GM21723 (cell line): ENCODE measurements around the gene FGF12.

ENCODE experiments used
- ATAC-seq: cut with Tn5 transposase; IDR thresholded peaks from one replicate; pipeline ENCODE4 v1.9.1; 2021; ENCODE audit warnings: mild to moderate bottlenecking, moderate library complexity; ENCODE audit not compliant: unreplicated experiment

FGF12 gene

DNA sequence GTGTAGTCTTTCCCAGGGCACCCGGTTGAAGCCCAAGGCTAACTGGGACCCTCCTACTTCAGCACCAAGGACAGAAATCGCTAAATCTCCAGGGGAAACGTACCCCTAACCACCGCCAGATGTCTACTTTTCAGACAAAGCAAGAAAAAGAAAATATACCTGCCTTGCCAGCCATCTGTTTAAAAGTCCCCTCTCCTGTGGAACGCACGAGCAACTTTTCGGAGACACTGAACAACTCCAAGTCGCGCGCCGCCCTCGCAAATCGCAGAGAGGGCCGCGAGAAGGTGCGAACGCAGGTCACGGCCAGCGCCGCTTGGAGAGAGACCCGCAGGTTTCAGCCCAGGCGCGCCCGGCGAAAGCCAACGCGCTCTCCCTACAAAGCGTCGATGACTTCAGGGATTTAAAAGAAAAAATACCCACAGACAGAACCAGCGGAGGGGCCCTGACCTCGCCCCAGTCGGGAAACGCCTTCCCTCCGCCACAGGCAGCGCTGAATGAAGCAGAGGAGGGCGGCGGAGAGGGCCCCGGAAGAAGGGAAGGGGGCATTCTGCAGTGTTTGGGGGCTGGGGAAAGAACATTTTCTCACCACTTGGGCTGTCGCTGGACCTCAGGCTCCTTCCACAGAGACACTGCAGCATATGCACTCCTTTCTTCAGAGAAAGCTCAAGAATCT lies 213.1 kb downstream of the FGF12 start:
- no peak for ATAC-seq

DNA sequence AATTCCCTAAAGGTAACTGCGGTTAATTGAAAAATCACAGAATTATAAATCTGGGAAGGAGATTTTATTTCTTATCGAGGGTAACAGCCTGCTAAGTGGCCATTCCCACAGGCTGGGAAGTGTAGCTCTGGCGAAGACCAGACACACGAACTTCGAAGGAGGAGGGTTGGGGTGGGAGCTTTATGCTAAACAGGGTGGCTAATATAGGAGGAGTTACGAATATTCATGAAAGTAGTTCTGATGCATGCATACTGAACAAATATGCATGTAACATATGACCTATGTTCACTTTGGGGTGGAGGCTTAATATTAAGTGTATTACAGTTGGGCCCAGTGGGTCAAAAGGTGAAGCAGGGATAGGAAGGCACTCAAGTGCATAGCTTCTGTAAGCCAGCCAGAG lies 221.6 kb downstream of the FGF12 start:
- no peak for ATAC-seq

DNA sequence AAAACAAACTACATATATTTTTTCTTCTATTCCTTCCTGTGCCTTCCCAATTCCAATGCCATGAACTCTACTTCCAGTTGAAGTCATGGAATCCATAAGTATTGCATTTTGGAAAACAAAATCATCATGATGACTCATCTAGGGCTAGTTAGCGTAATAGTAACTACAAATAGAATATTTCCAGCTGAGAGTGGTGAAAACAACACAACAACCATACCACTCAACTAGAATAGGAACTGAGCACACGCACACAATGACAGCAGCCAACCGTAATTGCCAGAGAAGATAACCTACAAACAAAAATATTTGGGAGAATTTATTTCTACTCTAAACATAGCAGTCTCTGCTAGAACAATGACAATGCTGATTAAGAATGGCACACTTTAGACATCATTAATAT lies 225.9 kb downstream of the FGF12 start:
- no peak for ATAC-seq

DNA sequence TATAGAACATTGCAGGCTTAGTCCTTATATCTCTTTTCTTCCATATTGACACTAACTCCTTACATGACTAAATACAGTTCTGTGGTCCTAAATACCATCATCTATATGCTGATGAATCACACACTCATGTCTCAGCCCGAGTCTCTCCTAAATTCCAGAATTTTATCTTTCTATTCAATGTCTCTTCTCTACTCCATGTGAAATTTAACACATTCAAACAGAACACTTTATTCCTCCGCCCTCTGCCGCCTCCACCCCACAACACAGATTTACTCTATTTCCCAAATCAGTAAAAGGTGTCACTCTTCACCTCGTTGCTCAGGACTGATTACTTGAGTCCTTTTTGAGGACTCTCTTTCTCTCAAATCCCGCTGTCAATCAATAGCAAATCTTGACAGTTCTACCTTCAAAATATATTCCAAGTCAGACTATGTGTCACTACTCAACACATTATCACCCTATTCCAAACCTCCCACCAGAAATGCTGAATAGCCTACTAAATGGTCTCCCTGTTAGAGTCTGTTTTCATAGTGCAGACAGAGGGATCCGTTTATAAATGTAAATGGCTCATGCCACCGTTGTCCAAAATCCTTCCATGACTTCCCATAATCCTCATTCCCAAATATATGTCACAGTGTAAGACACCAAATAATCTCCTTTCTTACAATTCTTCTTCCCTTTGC lies 230.3 kb downstream of the FGF12 start:
- no peak for ATAC-seq

DNA sequence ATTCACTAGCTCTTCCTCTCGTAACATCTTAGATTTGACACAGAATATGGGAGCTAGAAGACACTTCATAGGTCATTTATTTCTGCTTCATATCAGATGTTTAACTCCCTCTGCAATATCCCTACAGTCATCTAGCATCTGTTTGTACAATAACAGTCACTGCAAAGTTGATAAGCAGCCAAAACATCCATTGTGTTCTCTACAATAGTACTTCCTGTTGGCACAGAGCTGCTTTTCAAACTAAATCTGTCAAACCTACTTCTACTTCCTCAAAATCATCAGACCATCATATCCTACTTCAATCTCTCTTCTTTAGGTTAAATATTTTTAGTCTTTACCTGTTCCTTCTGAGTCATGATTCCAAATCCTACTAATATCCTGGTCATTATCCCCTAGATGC lies 233.2 kb downstream of the FGF12 start:
- ATAC-seq = peak; percentile 61

DNA sequence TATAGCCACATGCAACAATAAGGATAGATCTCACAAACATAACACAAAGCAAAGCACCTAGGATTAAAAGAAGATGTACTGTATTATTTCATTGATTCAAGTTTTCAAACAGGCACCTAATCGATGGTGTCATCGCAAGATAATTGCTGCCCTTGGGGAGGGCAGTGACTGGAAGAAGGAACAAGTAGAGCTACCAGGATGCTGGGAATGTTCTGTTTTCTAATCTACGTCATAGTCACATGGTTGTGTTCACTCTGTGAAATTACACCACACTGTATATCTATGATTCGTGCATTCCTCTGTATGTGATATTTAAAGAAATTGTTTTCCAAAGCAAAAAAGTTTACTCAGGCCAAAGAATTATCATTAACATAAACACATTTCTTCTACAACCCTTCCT lies 236.6 kb downstream of the FGF12 start:
- ATAC-seq = no peak

DNA sequence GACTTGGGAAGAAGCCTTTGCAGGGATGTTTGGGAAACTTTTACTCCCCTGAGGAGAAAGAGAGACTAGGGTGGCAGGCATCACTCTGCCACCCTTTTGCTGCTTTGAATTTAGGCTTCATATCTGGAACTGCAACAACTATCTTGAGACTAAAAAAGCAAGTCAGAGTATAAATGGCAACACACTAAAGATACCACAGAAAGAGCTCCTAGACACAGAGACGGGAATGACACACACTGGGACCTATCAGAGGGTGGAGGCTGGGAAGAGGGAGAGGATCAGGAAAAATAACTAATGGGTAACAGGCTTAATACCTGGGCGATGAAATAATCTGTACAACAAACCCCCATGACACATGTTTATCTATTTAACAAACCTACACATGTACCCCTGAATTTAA lies 237.8 kb downstream of the FGF12 start:
- ATAC-seq = no peak

DNA sequence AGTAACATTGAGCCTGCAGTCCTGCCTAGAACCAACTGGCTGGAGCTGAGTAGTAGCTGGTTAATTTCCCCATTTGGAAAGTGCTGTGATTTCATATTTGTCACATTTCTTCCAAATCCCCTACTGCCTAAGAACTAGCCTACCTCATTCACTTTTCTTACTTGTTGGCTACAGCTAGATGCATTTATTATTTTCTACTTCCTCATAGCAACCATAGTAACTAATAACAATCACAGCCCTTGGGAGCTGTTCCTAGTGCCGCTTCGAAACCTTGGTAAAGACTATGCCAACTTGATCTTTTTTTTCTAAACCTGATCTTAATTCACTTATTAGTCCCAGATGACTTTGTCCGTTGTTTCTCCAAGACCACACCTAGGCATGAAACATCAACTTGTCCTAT lies 240.3 kb downstream of the FGF12 start:
- ATAC-seq = no peak

DNA sequence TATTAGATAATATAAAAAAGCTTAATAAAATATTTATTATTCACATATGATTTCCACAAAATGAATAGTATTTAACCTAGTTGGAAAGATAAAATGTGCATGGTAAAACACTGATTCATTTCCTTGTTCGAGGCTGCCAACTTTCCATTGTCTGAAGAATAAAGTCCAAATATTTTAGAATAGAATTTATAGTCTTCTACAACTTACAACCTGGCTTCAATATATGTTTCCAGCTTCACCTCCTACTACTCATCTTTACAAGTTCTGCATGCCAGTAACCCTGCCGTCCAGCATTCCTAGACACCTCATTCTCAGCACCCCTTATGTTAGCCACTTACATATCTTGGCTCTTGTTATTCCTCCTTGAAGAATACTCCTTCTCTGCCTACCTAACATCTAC lies 244.5 kb downstream of the FGF12 start:
- no peak for ATAC-seq

DNA sequence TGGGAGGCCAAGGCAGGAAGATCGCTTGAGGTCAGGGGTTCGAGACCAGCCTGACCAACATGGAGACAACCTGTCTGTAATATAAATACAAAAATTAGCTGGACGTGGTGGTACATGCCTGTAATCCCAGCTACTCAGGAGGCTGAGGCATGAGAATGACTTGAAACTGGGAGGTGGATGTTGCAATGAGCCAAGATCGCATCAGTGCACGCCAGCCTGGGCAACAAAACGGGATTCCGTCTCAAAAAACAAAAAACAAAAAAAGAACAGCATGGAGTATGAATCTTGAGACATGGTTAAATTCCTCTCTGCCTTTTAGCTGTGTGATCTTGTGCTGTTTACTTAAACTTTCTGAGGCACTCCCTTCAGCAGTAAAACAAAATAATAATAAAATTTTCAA lies 244.9 kb downstream of the FGF12 start:
- no peak for ATAC-seq

DNA sequence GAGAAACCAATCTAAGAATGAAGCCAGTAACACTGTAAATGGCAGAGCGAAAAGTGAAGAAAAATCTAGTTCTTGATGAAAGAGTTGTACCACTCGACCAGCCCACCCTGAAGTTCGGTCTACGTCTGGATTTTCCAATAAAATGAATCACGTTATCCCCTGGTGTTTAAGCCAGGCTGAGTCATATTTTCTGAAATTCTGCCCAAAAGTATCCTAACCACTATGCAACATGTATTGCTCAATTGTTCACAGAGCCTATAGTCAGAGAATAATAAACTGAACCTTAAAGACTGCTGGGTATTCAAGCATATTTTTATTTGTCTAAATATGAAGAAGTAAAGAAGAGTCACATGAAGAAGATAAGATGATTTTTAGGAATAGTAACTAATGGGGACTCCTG lies 245.7 kb downstream of the FGF12 start:
- ATAC-seq = no peak

DNA sequence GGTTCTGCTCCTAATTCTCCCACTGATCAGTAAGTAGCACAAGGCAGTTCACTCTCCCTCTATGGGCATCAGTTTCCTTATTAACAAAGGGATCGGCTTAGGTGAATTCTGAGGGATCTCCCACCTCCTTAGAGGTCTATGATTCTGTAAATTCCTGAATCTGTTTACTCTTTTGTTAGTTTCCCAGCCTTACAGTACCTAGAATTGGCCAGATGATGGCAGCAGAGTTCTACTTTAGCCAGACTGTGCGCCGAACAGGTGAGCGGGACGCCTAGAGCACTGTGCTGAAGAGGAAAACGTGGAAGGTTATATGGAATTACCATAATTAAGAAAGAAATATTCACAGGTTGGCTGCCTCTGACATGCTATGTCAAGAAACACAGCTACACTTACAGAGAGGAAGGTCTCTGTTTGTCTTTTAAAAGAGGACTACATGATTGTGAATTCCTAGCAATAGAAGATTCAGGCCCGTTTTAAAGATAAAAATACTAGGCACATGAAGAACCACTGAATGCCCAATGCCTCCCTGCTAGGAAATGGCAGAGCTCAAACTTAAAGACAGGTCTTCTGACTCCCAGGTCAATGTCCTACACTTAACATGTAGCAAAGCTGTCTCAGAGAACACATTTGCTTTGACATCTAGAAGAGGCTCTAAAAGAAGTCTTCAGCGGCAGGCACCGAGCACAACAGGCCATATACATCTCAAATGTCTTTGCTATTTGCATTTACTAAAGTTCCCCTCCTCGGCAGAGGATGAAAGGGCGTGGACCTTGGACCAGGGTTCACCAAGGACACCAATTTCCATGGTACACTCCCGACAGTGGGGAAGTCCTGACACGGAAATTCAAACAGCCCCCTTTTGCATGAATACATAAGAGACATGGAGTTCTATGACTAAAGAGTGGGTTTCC lies 259.9 kb downstream of the FGF12 start:
- ATAC-seq = peak; percentile 99

DNA sequence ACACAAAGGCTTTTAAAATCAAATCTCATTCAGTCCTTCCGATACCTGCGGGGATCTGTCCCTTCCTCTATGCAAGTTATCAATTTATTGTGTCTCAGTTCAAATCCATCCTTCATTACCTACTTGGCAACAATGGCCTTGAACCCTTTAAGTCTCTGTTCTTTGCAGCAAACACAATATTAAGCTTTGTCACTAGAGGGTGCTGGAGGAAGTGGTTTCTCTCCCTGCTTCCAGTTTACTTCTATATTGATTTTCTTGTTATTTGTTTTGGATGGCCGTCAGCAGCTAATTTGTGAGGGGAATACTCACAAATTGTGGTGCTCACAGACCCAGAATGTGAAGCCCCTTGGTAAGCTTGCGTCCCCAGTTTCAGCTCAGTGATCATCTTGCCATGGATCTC lies 278.3 kb downstream of the FGF12 start:
- ATAC-seq = no peak

DNA sequence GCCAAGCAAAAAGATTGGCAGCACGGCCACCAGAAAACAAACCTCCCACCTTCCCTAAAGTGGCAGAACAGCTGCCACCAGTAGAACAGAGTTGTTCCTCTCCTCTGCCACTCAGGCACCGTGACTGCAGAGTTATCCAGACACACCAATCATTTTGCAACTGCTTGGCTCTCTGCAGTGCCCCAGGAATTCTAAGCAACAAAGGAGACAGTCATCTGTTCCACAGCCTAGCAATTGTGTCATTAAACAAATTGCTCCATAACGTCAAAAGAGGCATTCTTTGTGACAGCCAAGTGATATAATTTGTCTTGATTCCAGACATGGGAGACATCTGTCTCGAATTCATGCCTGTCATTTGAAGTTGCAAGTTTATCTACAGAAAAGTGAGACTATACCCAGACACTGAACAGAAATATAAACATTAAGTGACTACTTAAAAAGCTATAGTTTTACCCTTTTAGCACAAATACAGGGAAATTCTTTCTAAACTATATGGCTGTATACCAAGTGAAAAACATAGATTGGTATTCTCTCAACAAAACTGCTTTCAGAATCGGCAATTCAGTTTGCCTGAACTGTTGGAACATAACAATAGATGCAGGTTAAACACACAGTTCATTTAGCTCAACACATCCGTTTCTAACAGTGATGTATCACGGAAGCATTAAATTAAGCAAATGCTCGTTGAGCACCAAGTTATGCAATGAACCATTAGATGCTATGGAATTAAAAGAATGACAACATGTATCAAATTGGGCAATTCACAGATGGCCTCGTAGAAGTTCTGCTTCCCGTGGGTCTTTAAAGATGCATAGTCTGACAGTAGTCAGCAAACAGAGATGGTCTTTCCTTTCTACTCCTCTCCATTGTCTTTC lies 281.3 kb downstream of the FGF12 start:
- ATAC-seq = no peak

DNA sequence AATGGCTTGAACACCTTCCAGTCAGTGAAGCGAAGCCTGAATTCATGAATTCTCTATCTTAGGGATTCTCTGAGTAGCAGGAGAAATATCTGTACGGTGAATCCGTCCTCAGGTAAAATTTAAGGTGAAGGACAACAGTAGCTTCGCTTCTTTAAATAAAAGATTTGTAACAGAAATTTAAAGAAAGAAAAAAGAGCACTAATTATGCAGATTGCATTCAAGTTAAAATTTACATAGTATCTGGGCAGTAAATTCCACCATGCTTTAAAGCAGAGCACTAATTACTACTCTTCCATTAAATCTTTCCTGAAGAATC lies 282.6 kb downstream of the FGF12 start:
- ATAC-seq = no peak

DNA sequence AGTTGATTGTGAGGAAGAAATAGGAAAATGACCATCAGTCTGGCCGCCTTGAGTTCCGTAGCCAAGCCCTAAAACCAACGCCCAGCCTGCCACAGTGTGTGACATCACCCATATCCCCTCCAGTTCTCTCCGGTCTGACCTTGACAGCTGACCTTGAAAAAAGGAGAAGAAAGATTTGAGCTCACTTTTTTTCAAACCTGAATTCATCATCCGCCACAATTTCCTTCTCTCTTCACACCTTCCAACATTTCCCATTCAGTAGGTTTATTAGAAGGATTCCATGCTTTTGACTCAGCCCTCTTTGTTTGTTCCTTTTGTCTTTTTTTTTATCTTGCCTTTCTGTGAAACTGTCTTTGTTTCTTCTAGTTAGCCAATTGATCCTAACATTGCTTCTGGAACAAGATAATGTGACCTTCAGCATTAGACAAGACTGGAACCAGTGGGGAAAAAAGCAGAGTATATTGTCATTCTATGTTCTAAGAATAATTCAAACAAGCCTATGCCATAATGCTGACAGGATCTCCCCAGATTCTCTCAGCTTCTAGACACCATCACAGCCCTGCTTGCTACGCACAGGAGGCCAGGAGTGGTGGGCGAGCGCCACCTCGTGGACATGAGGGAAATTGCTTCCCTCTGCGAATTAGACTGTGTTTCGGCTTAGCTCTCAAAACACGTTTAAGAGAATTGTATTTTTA lies 283.1 kb downstream of the FGF12 start:
- ATAC-seq = peak; percentile 93

DNA sequence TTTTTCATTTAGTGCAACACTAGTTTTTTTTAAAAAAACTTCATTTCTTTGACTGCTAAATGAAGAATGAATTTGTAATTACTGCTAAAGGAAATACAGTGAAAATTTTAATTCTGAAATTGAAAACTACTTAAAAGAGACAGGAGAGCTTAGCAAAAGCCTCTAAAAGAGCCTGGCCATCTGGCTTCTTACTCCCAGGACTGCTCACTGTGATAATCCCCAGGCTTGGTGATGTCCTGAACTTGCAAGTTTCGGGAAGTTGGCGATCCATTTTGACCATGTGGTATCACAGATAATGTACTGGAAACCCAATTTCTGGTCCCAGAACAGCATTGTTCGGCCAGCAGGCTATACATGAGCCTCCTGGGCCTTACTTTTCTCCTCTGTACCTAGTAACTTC lies 292.1 kb downstream of the FGF12 start:
- no peak for ATAC-seq

DNA sequence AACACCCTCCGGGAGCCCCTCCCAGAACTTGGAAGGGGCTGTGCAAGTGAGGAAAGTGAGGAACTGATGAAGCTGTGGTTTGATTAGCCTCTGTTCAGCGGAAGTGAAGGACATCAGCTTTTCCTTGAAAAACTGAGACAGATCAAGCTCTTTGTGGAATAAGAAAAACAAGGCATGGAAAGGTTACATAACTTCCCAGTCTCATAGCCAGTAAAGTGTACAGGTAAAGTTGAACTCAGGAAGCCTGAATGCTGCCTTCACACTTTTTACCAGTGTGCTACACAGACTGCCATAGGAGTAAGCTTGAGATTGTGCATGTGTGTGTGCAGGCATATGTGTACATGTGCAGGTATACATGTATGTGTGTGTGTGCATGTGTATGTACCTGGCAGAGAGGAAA lies 293.2 kb downstream of the FGF12 start:
- no peak for ATAC-seq

DNA sequence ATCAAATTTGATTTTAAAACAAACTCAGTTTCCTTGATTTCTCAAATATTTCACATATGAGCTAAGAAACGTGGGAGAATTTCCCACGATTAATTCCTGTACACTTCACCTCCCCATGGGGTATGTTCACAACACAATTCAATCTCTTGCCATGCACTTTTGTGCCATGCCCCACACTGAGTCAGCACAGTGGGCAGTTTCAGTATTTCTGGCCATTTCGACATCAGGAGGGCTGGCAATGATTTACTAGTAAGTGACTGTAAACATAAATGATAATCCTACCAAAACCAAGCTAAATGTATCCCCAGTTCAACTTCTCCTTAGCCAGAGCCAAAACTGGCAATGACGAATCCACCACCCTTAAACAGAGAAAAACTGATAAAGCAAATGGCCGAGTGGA lies 293.6 kb downstream of the FGF12 start:
- no peak for ATAC-seq

DNA sequence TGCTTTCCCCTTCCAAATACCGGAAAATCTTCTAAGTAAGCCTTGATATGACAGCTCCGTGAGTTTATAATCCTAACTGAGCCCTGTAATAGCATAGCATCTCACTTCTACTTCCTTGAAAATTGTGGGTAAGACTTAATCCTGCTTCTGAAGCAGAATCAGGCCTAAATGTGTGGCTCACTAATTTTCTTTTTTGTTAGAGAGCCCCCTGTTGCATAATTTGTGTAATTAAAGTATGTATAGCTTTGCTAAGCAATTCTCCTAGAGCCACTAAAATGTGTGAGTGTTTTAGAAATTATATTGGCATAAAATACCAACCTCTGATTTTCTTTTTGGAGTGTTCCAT lies 304.4 kb downstream of the FGF12 start:
- ATAC-seq = no peak
